D721Med (cell line): ENCODE data around the gene TLCD3A.

ENCODE experiments used
- DNase-seq: peaks from one replicate; pipeline ENCODE4 v3.0.0; 2011; ENCODE audit warnings: low spot score; ENCODE audit not compliant: insufficient read length
- FAIRE-seq: peaks from 2 replicates; lab custom pipeline; 2011; peaks lifted over from hg19 to GRCh38; lab: Jason Lieb, UNC
- TF ChIP-seq, protein P1 (sequence below): IDR thresholded peaks from 2 replicates; pipeline ENCODE4 v1.5.1; 2012; ENCODE audit warnings: mild to moderate bottlenecking, control low read depth; ENCODE audit not compliant: insufficient read depth; ENCODE audit errors: missing control alignments

TLCD3A gene

DNA sequence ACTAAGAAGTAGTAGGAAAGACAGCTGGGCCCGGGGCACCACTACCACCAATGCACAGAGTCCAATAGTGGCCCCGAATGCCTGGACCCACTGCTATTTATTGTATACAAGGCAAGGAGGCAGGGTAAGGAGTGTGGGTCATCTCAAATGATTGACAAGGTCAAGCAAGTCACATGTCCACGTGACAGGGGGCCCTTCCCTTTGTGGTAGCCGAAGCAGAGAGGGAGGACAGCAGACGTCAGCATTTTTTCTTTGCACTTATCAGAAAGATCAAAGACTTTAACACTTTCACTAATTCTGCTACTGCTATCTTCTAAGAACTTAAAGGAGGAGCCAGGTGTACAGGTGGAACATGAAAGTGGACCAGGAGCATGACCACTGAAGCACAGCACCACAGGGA is 24.3 kb upstream of the TLCD3A start:
- DNase-seq, result no peak
- FAIRE-seq, result no peak
- TF ChIP-seq, protein P1, sequence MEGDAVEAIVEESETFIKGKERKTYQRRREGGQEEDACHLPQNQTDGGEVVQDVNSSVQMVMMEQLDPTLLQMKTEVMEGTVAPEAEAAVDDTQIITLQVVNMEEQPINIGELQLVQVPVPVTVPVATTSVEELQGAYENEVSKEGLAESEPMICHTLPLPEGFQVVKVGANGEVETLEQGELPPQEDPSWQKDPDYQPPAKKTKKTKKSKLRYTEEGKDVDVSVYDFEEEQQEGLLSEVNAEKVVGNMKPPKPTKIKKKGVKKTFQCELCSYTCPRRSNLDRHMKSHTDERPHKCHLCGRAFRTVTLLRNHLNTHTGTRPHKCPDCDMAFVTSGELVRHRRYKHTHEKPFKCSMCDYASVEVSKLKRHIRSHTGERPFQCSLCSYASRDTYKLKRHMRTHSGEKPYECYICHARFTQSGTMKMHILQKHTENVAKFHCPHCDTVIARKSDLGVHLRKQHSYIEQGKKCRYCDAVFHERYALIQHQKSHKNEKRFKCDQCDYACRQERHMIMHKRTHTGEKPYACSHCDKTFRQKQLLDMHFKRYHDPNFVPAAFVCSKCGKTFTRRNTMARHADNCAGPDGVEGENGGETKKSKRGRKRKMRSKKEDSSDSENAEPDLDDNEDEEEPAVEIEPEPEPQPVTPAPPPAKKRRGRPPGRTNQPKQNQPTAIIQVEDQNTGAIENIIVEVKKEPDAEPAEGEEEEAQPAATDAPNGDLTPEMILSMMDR, result no peak

DNA sequence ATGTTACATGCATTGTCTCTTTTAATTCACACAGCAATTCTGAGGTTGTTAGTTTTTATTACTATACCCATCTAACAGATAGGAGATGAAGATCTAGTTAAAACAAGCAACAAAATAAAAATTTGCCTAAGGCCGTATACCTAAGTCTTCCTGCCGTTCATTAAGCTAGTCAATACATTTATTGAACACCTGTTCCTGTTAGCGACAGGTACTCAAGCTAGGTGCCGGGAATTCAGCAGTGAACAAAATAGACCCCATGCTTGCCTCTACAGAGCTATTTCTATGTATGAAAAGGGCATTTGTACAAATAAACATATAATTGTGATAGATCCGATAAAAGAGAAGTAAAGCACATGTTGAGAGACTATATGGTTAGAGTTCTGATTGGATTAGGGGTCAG is 14.3 kb upstream of the TLCD3A start:
- FAIRE-seq, result no peak
- no peak for DNase-seq
- TF ChIP-seq, protein P1, result no peak

DNA sequence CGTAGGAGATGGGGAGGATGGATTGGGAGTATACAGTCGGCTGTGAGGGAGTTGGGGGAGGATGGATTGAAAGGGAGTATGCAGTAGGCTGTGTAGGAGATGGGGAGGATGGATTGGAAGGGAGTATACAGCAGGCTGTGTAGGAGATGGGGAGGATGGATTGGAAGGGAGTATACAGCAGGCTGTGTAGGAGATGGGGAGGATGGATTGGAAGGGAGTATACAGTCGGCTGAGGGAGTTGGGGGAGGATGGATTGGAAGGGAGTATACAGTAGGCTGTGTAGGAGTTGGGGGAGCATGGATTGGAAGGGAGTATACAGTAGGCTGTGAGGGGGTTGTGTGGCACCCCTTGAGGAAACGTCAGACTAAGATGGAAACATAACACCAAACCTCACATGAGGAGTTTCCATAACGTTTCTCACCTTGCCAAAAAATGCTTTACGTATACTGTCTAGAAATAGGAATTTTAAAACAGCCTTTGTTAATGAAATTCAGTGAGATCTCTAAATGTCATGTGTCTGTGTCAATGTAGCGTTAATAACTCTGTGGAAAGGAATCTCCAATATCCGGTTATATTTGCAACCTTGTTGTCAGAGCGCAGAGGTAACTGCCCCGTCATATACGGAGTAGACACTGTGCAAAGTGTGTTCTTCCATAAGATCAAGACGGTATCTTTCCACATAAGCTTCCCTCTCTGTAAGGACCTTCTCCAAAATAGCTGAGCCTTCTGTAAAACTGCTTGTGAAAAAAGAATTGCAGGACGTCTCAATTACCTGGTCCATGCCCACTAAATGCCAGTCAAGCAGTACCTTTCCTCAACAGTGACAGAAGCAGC is 11.5 kb upstream of the TLCD3A start:
- TF ChIP-seq, protein P1, result no peak
- no peak for DNase-seq
- no peak for FAIRE-seq

- TF ChIP-seq, protein P1, result no peak
- DNase-seq (no peak), FAIRE-seq (no peak)
These were observed 10.9 kb upstream of the TLCD3A start for GRCh38 chr17:721540-721937.

- DNase-seq (no peak), FAIRE-seq (no peak)
- TF ChIP-seq, protein P1, result no peak
These were observed 7.3 kb upstream of the TLCD3A start for GRCh38 chr17:725084-725483.

GRCh38 chr17:725746-726145 is 6.7 kb upstream of the TLCD3A start:
- TF ChIP-seq, protein P1, result no peak
- no peak for FAIRE-seq
- DNase-seq, result no peak

GRCh38 chr17:726271-726919 is 6.0 kb upstream of the TLCD3A start:
- no peak for FAIRE-seq
- TF ChIP-seq, protein P1, result no peak
- no peak for DNase-seq
